Measurements from ENCODE around the gene CDC14B.

GRCh38 chr9:96655198-96655851 is 35.7 kb upstream of the CDC14B start, which contains the start of gene PRXL2C:
- TF ChIP-seq POLR2A (IDR thresholded peaks at IDR 0.05), result no peak
- no peak for TF ChIP-seq CTCF (IDR thresholded peaks at IDR 0.05)
- TF ChIP-seq POLR2AphosphoS5 (IDR thresholded peaks at IDR 0.05), result no peak
- TF ChIP-seq EP300 (IDR thresholded peaks at IDR 0.05), result no peak
